Trophoblast cell (in vitro differentiated cells and primary cell): Measurements from ENCODE around the gene AFAP1L1.

Source experiments
- DNase-seq, 2 donors: peaks; one replicate each; pipeline ENCODE4 v3.0.0-alpha.2; 2016
- H2AFZ ChIP-seq: 2 replicates; pipeline ENCODE4 v1.6.1; 2013; ENCODE audit warnings: low read length, moderate library complexity, mild to moderate bottlenecking; ENCODE audit not compliant: insufficient read depth, poor library complexity
- H2AK5ac ChIP-seq: 2 replicates; pipeline ENCODE4 v1.6.1; 2013; ENCODE audit warnings: mild to moderate bottlenecking, low read length
- H2BK120ac ChIP-seq: 2 replicates; pipeline ENCODE4 v1.6.1; 2013; ENCODE audit warnings: low read length, mild to moderate bottlenecking, moderate library complexity; ENCODE audit not compliant: insufficient read depth, poor library complexity
- H2BK12ac ChIP-seq: 2 replicates; pipeline ENCODE4 v1.6.1; 2013; ENCODE audit warnings: mild to moderate bottlenecking, low read length, moderate library complexity
- H2BK5ac ChIP-seq: 2 replicates; pipeline ENCODE4 v1.6.1; 2013; ENCODE audit warnings: low read length, low read depth, moderate library complexity, mild to moderate bottlenecking; ENCODE audit not compliant: poor library complexity
- H3K14ac ChIP-seq: 2 replicates; pipeline ENCODE4 v1.6.1; 2013; ENCODE audit warnings: mild to moderate bottlenecking, low read length
- H3K18ac ChIP-seq: 2 replicates; pipeline ENCODE4 v1.6.1; 2013; ENCODE audit warnings: mild to moderate bottlenecking, low read length
- H3K23ac ChIP-seq: 2 replicates; pipeline ENCODE4 v1.6.1; 2013; ENCODE audit warnings: low read length
- H3K27ac ChIP-seq: 2 replicates; pipeline ENCODE4 v1.5.1; 2013; ENCODE audit warnings: low read depth, mild to moderate bottlenecking, inconsistent platforms, low read length, moderate library complexity
- H3K27me3 ChIP-seq: 2 replicates; pipeline ENCODE4 v1.6.1; 2013; ENCODE audit warnings: inconsistent platforms, mild to moderate bottlenecking, low read length, moderate library complexity; ENCODE audit not compliant: insufficient read depth
- H3K36me3 ChIP-seq, 2 experiments: 1 replicate in 1 of 2; 2 replicates in 1 of 2; pipeline ENCODE4 v1.6.1; 2013; ENCODE audit warnings: low read length in 2 of 2, mild to moderate bottlenecking in 2 of 2, moderate library complexity in 1 of 2; ENCODE audit not compliant: insufficient read depth in 2 of 2, control insufficient read depth in 1 of 2
- H3K4ac ChIP-seq: 2 replicates; pipeline ENCODE4 v1.6.1; 2013; ENCODE audit warnings: low read depth, mild to moderate bottlenecking, low read length, moderate library complexity
- H3K4me1 ChIP-seq, 2 experiments: 1 replicate in 1 of 2; 2 replicates in 1 of 2; pipeline ENCODE4 v1.6.1; 2013; ENCODE audit warnings: low read length in 2 of 2, mild to moderate bottlenecking in 2 of 2, moderate library complexity in 1 of 2; ENCODE audit not compliant: insufficient read depth in 2 of 2, control insufficient read depth in 1 of 2
- H3K4me2 ChIP-seq: 2 replicates; pipeline ENCODE4 v1.6.1; 2013; ENCODE audit warnings: inconsistent platforms, mild to moderate bottlenecking, low read length, moderate library complexity
- H3K4me3 ChIP-seq: 2 replicates; pipeline ENCODE4 v1.5.1; 2013; ENCODE audit warnings: mild to moderate bottlenecking, low read depth, low read length, inconsistent platforms
- H3K79me1 ChIP-seq: one replicate; pipeline ENCODE4 v1.6.1; 2013; ENCODE audit warnings: low read length
- H3K79me2 ChIP-seq: 2 replicates; pipeline ENCODE4 v1.6.1; 2013; ENCODE audit warnings: low read length, mild to moderate bottlenecking; ENCODE audit not compliant: control insufficient read depth, insufficient read depth, poor library complexity
- H3K9ac ChIP-seq: 2 replicates; pipeline ENCODE4 v1.6.1; 2013; ENCODE audit warnings: mild to moderate bottlenecking, low read length
- H3K9me3 ChIP-seq: 2 replicates; pipeline ENCODE4 v1.6.1; 2013; ENCODE audit warnings: low read depth, mild to moderate bottlenecking, control low read depth, inconsistent platforms, low read length; ENCODE audit not compliant: insufficient read depth
- H4K12ac ChIP-seq: 2 replicates; pipeline ENCODE4 v1.6.1; 2013; ENCODE audit warnings: low read depth, mild to moderate bottlenecking, low read length, moderate library complexity
- H4K8ac ChIP-seq: 2 replicates; pipeline ENCODE4 v1.6.1; 2013; ENCODE audit warnings: low read depth, mild to moderate bottlenecking, low read length, moderate library complexity
- H4K91ac ChIP-seq: one replicate; pipeline ENCODE4 v1.6.1; 2013; ENCODE audit warnings: low read depth, mild to moderate bottlenecking, low read length, moderate library complexity
- WGBS: extraction: QIAGEN DNeasy Blood & Tissue Kit; methylation state at CpG from one replicate; pipeline ENCODE4 v1.1.7; 2013; ENCODE audit warnings: missing lambda C conversion rate; ENCODE audit not compliant: insufficient read length, insufficient coverage; ENCODE audit errors: extremely low coverage; 5-methylcytosine and 5-hydroxymethylcytosine counted together

The AFAP1L1 gene

DNA sequence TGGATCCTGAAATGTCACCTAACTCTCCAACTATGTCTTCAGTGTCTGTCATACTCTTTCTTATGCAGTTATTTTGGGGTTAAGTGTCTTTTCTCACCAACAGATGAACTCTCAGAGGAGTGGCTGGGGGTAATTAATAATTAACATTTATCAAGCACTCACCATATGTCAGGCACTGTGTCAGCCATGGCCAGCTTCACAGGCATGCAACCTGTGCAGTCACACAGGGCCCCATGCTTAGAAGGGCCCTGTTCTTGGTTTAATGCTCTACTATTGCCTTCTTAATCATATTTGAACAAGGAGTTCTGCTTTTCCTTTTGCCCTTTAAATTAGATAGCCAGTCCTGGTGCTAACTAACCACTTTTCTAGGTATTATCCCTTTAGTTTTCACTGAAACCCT lies 70.2 kb downstream of the AFAP1L1 start:
- no peak overlapping the region for H3K4me3 ChIP-seq
- no peak overlapping the region for H2AK5ac ChIP-seq
- no peak overlapping the region for H2BK120ac ChIP-seq
- H4K91ac ChIP-seq: no peak overlapping the region
- no peak overlapping the region for H2AFZ ChIP-seq
- H2BK5ac ChIP-seq: no peak overlapping the region
- no peaks in the 10 kb centered on the region for H3K9me3 ChIP-seq
- H4K8ac ChIP-seq: no peak overlapping the region
- H4K12ac ChIP-seq: no peak overlapping the region
- H3K9ac ChIP-seq: no peak overlapping the region
- no peak overlapping the region for H3K4ac ChIP-seq
- peaks cover 0 to 2% of the 10 kb centered on the region in 2 experiments for H3K36me3 ChIP-seq
- H3K23ac ChIP-seq: no peak overlapping the region
- H3K79me2 ChIP-seq: peaks cover 5% of the 10 kb centered on the region
- H3K14ac ChIP-seq: no peak overlapping the region
- H3K4me1 ChIP-seq: peaks cover 2 to 3% of the 10 kb centered on the region in 2 experiments
- H3K4me2 ChIP-seq: no peak overlapping the region
- H3K18ac ChIP-seq: no peak overlapping the region
- H3K27ac ChIP-seq: no peak overlapping the region
- H3K27me3 ChIP-seq: no peaks in the 10 kb centered on the region
- peaks cover 8% of the 10 kb centered on the region for H3K79me1 ChIP-seq
- DNase-seq: no peak
- no peak overlapping the region for H2BK12ac ChIP-seq

DNA sequence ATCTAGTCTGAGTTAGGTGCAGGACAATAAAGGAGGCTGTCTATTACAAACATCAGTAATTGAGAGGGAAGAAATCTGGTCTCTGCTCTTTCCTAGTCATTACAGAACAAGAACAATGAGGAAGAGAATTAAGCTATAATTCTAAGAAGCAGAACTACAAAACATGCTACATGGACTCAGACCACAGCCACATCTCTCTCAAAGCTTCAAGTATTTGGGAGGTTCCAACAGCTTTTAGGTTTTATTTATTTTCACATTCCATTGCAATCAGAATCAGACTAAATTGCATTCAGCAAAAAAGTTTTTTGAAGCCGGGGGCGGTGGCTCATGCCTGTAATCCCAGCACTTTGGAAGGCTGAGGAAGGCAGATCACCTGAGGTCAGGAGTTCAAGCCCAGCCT lies 72.5 kb downstream of the AFAP1L1 start:
- no peaks in the 10 kb centered on the region for H3K27me3 ChIP-seq
- H3K79me1 ChIP-seq: peaks cover 8% of the 10 kb centered on the region
- H3K4me3 ChIP-seq: no peak overlapping the region

DNA sequence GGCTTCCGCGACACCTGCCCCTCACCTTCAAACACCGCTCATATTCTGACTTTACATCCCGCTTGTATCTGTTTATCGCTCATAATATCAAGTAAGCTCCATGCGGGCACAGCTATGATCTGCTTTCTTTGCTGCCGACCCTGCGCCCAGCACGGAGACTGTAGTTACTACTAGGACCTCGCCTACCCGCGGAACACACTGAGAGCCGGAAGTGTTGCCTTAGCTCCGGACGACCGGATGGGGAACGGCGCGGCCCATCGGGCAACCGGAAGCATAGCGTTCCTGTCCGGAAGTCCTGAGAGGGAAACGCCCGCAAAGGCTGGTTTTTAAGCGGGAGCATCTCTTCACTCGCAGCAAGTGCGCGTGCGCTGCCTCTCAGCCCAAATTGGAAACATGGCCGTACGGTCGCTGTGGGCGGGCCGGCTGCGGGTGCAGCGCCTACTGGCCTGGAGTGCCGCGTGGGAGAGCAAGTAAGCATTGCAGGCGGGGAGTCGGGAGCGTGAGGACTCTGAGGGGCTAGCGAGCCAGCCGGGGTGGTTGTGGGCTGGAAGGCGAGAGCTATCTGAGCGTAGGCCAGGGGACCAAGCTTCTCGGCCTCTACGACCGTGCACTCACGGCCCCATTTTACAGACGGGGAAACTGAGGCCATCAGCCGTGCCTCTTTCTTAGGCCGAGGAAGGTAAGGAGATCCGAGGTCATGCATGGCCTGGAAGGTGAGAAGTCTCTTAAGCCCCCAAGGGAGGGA lies 73.7 kb downstream of the AFAP1L1 start, which contains the start of gene GRPEL2:
Gene GRPEL2 (plus strand): TSS at position 353 of the 745 bp plus-strand sequence. CDS start 41 bp downstream, at position 394.
- peak within 1 kb of the TSS; percentile 77 for H2AK5ac ChIP-seq
- peak within 1 kb of the TSS; percentile 99 for H4K8ac ChIP-seq
- peak within 1 kb of the TSS; percentile 24 for H2BK120ac ChIP-seq
- H3K14ac ChIP-seq: peak within 1 kb of the TSS; percentile 93
- peak within 1 kb of the TSS; percentile 11 for H3K27ac ChIP-seq
- H3K36me3 ChIP-seq: peaks cover 5 to 17% of the 10 kb centered on the region in 2 experiments
- peak within 1 kb of the TSS; percentile 83 for H2AFZ ChIP-seq
- peaks cover 8% of the 10 kb centered on the region for H3K79me1 ChIP-seq
- peak; percentile 98 to 99 for DNase-seq
- no peak within 1 kb of the TSS for H3K23ac ChIP-seq
- H3K4ac ChIP-seq: peak within 1 kb of the TSS; percentile 53
- peak within 1 kb of the TSS; percentile 69 for H3K4me2 ChIP-seq
- no peaks in the 10 kb centered on the region for H3K27me3 ChIP-seq
- peak within 1 kb of the TSS; percentile 53 for H3K9ac ChIP-seq
- peak within 1 kb of the TSS; percentile 93 for H4K91ac ChIP-seq
- peaks cover 2 to 5% of the 10 kb centered on the region in 2 experiments for H3K4me1 ChIP-seq
- peak within 1 kb of the TSS; percentile 95 for H3K18ac ChIP-seq
- H3K9me3 ChIP-seq: no peaks in the 10 kb centered on the region
- H3K4me3 ChIP-seq: peak within 1 kb of the TSS; percentile 78
- no CpG with 5 or more reads among the region's 54 CpGs for WGBS
- peak within 1 kb of the TSS; percentile 58 for H2BK5ac ChIP-seq
- peak within 1 kb of the TSS; percentile 72 for H4K12ac ChIP-seq
- H3K79me2 ChIP-seq: peaks cover 5% of the 10 kb centered on the region
- H2BK12ac ChIP-seq: no peak within 1 kb of the TSS

More for the DNA sequence above, 72.5 kb downstream of the AFAP1L1 start:
- Histone ChIP-seq H3K4ac (no peak overlapping the region), H4K12ac (no peak overlapping the region), H2AK5ac (no peak overlapping the region), H2BK120ac (no peak overlapping the region), H3K18ac (no peak overlapping the region), H3K23ac (no peak overlapping the region), H4K8ac (peak overlapping the region; percentile 26), H3K9ac (no peak overlapping the region), H2BK5ac (no peak overlapping the region), H3K9me3 (no peaks in the 10 kb centered on the region), H4K91ac (no peak overlapping the region), H2BK12ac (no peak overlapping the region), H3K36me3 (peaks cover 2 to 11% of the 10 kb centered on the region in 2 experiments), H3K14ac (no peak overlapping the region), H3K4me1 (peaks cover 2 to 5% of the 10 kb centered on the region in 2 experiments), H3K79me2 (peaks cover 5% of the 10 kb centered on the region), H3K4me2 (no peak overlapping the region), H2AFZ (no peak overlapping the region), H3K27ac (no peak overlapping the region)
- WGBS: no CpG with 5 or more reads among the region's 2 CpGs
- DNase-seq: no peak

DNA sequence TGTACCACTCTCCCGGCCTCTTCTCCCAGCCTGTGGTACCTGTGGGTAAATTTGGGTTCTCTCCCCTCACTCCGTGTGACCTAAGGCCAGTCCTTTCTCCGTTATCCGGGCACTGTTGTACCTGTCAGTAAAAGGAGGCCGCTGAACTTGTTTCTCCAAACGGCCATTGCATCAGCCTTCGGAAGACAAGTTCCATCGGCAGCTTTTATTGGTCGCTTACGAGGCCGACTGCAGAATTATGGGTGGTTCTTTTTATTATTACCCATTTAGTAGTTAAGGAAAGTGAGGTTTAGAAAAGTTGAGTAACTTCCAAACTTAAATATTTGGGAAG lies 74.2 kb downstream of the AFAP1L1 start:
- peak overlapping the region; percentile 78 for H3K4me3 ChIP-seq
- no peak overlapping the region for H2BK5ac ChIP-seq
- H3K79me2 ChIP-seq: peaks cover 5% of the 10 kb centered on the region
- WGBS: no CpG with 5 or more reads among the region's 11 CpGs
- DNase-seq: peak; percentile 36 to 51
- H3K23ac ChIP-seq: no peak overlapping the region
- H3K27ac ChIP-seq: no peak overlapping the region
- H3K9me3 ChIP-seq: no peaks in the 10 kb centered on the region
- peak overlapping the region; percentile 99 for H4K8ac ChIP-seq
- peak overlapping the region; percentile 83 for H2AFZ ChIP-seq
- peak overlapping the region; percentile 14 for H2AK5ac ChIP-seq
- peak overlapping the region; percentile 53 for H3K9ac ChIP-seq
- peak overlapping the region; percentile 24 for H2BK120ac ChIP-seq
- H3K14ac ChIP-seq: peak overlapping the region; percentile 93
- peaks cover 8% of the 10 kb centered on the region for H3K79me1 ChIP-seq
- H4K91ac ChIP-seq: peak overlapping the region; percentile 93
- H3K27me3 ChIP-seq: no peaks in the 10 kb centered on the region
- H3K4ac ChIP-seq: peak overlapping the region; percentile 53
- H3K18ac ChIP-seq: peak overlapping the region; percentile 95
- peak overlapping the region; percentile 69 for H3K4me2 ChIP-seq
- peaks cover 8 to 21% of the 10 kb centered on the region in 2 experiments for H3K36me3 ChIP-seq
- H2BK12ac ChIP-seq: no peak overlapping the region
- peak overlapping the region; percentile 72 for H4K12ac ChIP-seq
- H3K4me1 ChIP-seq: peaks cover 2 to 5% of the 10 kb centered on the region in 2 experiments
